A549 (cell line): Measurements from ENCODE around the gene GPATCH4. TPM values are rescaled to one million over a fixed set of nuclear protein-coding genes. Genes with fewer than 3 reads are reported as not detected.

Experiments
- ATAC-seq, 2 experiments: fragments of 200-7000 bp in 1 of 2; fragments of >200 bp in 1 of 2; cut with Nextera tagmentation in 1 of 2; cut with Tn5 transposase in 1 of 2; 3 replicates each; pipeline versions ENCODE4 v1.8.0 to v1.9.1; 2018 to 2020; ENCODE audit warnings: mild to moderate bottlenecking in 1 of 2, moderate library complexity in 1 of 2
- CTCF ChIA-PET: fragments of 300-600 bp; sonication (Branson Sonifier 250); formaldehyde crosslinking; extraction: SDS; loops from one replicate; lab custom pipeline; 2021; ENCODE audit warnings: antibody characterized with exemption, inconsistent platforms; lab: Yijun Ruan, JAX
- POLR2A ChIA-PET: fragments of 350-600 bp; formaldehyde crosslinking; extraction: SDS; loops from one replicate; lab custom pipeline; 2021; ENCODE audit warnings: antibody characterized with exemption, inconsistent platforms; lab: Yijun Ruan, JAX
- DNase-seq, 2 experiments: peaks; one replicate each; pipeline versions ENCODE4 v3.0.0 to v3.0.0-alpha.2; 2011 to 2016; ENCODE audit warnings: low read depth in 1 of 2, low spot score in 1 of 2
- FAIRE-seq: peaks from 2 replicates; lab custom pipeline; 2011; peaks lifted over from hg19 to GRCh38; lab: Jason Lieb, UNC
- H3K27ac ChIP-seq, 2 experiments: fragments of >200 bp; sonication (Bioruptor Twin); formaldehyde crosslinking; 3 replicates each; pipeline ENCODE4 v1.5.1; 2016 to 2017
- H3K4me1 ChIP-seq: fragments of >200 bp; sonication (Bioruptor Twin); formaldehyde crosslinking; 3 replicates; pipeline ENCODE4 v1.6.1; 2016
- H3K4me2 ChIP-seq: fragments of >200 bp; sonication (Bioruptor Twin); formaldehyde crosslinking; 3 replicates; pipeline ENCODE4 v1.6.1; 2016
- H3K4me3 ChIP-seq: fragments of >200 bp; sonication (Bioruptor Twin); formaldehyde crosslinking; 3 replicates; pipeline ENCODE4 v1.5.1; 2016
- H3K9me3 ChIP-seq: fragments of >200 bp; sonication (Bioruptor Twin); formaldehyde crosslinking; 3 replicates; pipeline ENCODE4 v1.6.1; 2016
- CEBPB ChIP-seq, 2 experiments: fragments of >200 bp in 1 of 2; sonication (Bioruptor Twin) in 1 of 2; formaldehyde crosslinking in 1 of 2; IDR thresholded peaks; 2 replicates each; pipeline ENCODE4 v1.6.1; 2012 to 2016
- CTCF ChIP-seq: fragments of >200 bp; sonication (Bioruptor Twin); formaldehyde crosslinking; IDR thresholded peaks from 3 replicates; pipeline ENCODE4 v1.5.1; 2016
- EHMT2 ChIP-seq: fragments of 200-600 bp; sonication (generic); IDR thresholded peaks from 2 replicates; pipeline ENCODE4 v1.6.1; 2016; ENCODE audit warnings: antibody characterized with exemption, low read depth, mild to moderate bottlenecking, moderate library complexity
- ESRRA ChIP-seq: fragments of 150-350 bp; IDR thresholded peaks from 2 replicates; pipeline ENCODE4 v1.6.1; 2014; ENCODE audit warnings: mild to moderate bottlenecking, low read length, borderline replicate concordance
- GATA3 ChIP-seq: IDR thresholded peaks from 2 replicates; pipeline ENCODE4 v1.6.1; 2012; ENCODE audit warnings: borderline replicate concordance
- HEYL ChIP-seq: fragments of 250-450 bp; sonication (Bioruptor Pico); IDR thresholded peaks from 2 replicates; pipeline ENCODE4 v1.8.0; 2021; ENCODE audit warnings: mild to moderate bottlenecking, moderate library complexity
- HOXA7 ChIP-seq: fragments of 250-450 bp; sonication (Bioruptor Pico); IDR thresholded peaks from 2 replicates; pipeline ENCODE4 v1.5.0; 2020; ENCODE audit warnings: mild to moderate bottlenecking, moderate library complexity
- HOXB13 ChIP-seq: fragments of 250-450 bp; sonication (Bioruptor Pico); IDR thresholded peaks from 2 replicates; pipeline ENCODE4 v1.5.0; 2020; ENCODE audit warnings: low read depth, mild to moderate bottlenecking, moderate library complexity
- MAFK ChIP-seq: fragments of 450-650 bp; IDR thresholded peaks from 2 replicates; pipeline ENCODE4 v1.6.1; 2014; ENCODE audit not compliant: partially characterized antibody
- NFE2L2 ChIP-seq: fragments of 150-350 bp; conservative IDR thresholded peaks from 2 replicates; pipeline ENCODE4 v1.6.1; 2014; ENCODE audit warnings: low read length
- NR3C1 ChIP-seq: fragments of >200 bp; sonication (Bioruptor Twin); formaldehyde crosslinking; IDR thresholded peaks from 3 replicates; pipeline ENCODE4 v1.6.1; 2017
- PHF8 ChIP-seq: fragments of 200-600 bp; sonication (generic); IDR thresholded peaks from 2 replicates; pipeline ENCODE4 v1.6.1; 2016; ENCODE audit warnings: low read depth, mild to moderate bottlenecking, antibody characterized with exemption, moderate library complexity, borderline replicate concordance
- POLR2A ChIP-seq: IDR thresholded peaks from 2 replicates; pipeline ENCODE4 v1.6.1; 2012; ENCODE audit warnings: mild to moderate bottlenecking, low read length
- RAD21 ChIP-seq, 2 experiments: fragments of >200 bp in 1 of 2; sonication (Bioruptor Twin) in 1 of 2; formaldehyde crosslinking in 1 of 2; IDR thresholded peaks in 1 of 2; conservative IDR thresholded peaks in 1 of 2; 2 replicates in 1 of 2; 3 replicates in 1 of 2; pipeline ENCODE4 v1.6.1; 2012 to 2018; ENCODE audit warnings: inconsistent platforms in 1 of 2
- RCOR1 ChIP-seq: fragments of 150-350 bp; IDR thresholded peaks from 2 replicates; pipeline ENCODE4 v1.6.1; 2014; ENCODE audit warnings: antibody characterized with exemption, low read length, low read depth
- SREBF2 ChIP-seq: fragments of 450-650 bp; IDR thresholded peaks from 2 replicates; pipeline ENCODE4 v1.6.1; 2014; ENCODE audit warnings: mild to moderate bottlenecking, moderate library complexity
- ZFP36 ChIP-seq: fragments of 450-650 bp; IDR thresholded peaks from 2 replicates; pipeline ENCODE4 v1.6.1; 2014; ENCODE audit warnings: borderline replicate concordance; ENCODE audit not compliant: partially characterized antibody
- ZNF302 ChIP-seq: fragments of 250-450 bp; sonication (Bioruptor Pico); IDR thresholded peaks from 2 replicates; pipeline ENCODE4 v1.9.0; 2021; ENCODE audit warnings: inconsistent platforms, mild to moderate bottlenecking, moderate library complexity
- WGBS: methylation state at CpG from one replicate; pipeline ENCODE4 v1.1.6; 2017; ENCODE audit errors: missing lambda C conversion rate; 5-methylcytosine and 5-hydroxymethylcytosine counted together
- polyA plus RNA-seq, 4 experiments: library from polyadenylated mRNA; depleted of rRNA in 3 of 4; stranded (reverse); fragments of >200 nt; fragmentation: RNase III in 1 of 4; extraction: RNeasy Plus Mini Kit Qiagen cat#74134 plus additional on column Dnase treatment in 1 of 4; gene quantifications; 2 replicates in 3 of 4; 3 replicates in 1 of 4; pipeline ENCODE4 v1.2.3, GENCODE V29; 2011 to 2017
- TF ChIP-seq, protein P1 (sequence below): fragments of >200 bp; sonication (Bioruptor Twin); formaldehyde crosslinking; IDR thresholded peaks from 3 replicates; pipeline ENCODE4 v1.6.1; 2016
- TF ChIP-seq, protein P2 (sequence below): fragments of 150-350 bp; IDR thresholded peaks from 2 replicates; pipeline ENCODE4 v1.6.1; 2014; ENCODE audit warnings: low read depth, mild to moderate bottlenecking, low read length
- TF ChIP-seq, protein P3 (sequence below): fragments of 450-650 bp; IDR thresholded peaks from 2 replicates; pipeline ENCODE4 v1.6.1; 2014; ENCODE audit warnings: antibody characterized with exemption
- TF ChIP-seq, protein P4 (sequence below): IDR thresholded peaks from 2 replicates; pipeline ENCODE4 v1.6.1; 2012

The GPATCH4 gene
- polyA plus RNA-seq, 2 of the 4 experiments (the other 2 are of a cell fraction), result 68.1 to 85.2 TPM

DNA sequence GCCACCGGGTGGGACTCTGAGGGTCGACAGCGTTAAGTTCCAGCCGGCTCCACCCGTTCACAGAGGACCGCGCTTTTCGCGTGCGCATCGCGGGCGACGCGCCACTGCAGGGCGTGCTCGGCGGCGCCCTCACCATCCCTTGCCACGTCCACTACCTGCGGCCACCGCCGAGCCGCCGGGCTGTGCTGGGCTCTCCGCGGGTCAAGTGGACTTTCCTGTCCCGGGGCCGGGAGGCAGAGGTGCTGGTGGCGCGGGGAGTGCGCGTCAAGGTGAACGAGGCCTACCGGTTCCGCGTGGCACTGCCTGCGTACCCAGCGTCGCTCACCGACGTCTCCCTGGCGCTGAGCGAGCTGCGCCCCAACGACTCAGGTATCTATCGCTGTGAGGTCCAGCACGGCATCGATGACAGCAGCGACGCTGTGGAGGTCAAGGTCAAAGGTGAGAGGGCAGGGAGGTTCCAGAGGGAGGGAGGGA is 45.5 kb upstream of the GPATCH4 start:
- H3K4me1 ChIP-seq, result no peaks in the 10 kb centered on the region

DNA sequence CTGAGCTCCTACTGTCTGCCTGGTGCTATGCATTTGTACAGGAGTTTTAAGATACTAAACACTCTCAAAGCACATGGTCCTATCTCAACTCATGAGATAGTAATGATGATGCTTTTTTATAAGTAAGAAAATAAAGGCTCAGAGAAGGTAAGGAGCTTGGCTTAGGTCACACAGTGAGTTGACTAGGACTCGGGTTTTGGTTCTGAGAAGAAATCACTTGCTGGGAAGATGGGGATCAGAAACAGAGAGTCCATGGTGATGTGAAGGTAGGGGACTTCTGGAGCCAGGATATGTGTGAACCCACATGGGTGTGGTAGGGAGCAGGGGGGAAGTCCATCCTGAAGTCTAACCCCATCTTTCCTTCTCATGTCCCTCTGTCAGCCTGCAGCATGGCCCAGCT is 44.4 kb upstream of the GPATCH4 start:
- H3K27ac ChIP-seq, result no peak overlapping the region
- WGBS, result 91% methylated on average over 1 of the region's 1 CpG
- TF ChIP-seq ESRRA, result no peak
- TF ChIP-seq HEYL (CRISPR knock-in tag), result no peak
- TF ChIP-seq SREBF2, result no peak
- peak; percentile 19 for TF ChIP-seq ZFP36
- H3K9me3 ChIP-seq, result no peaks in the 10 kb centered on the region
- H3K4me1 ChIP-seq, result no peaks in the 10 kb centered on the region
- ChIA-PET POLR2A (no interaction called here), CTCF (interaction anchor here (0.8 to 17.8 kb wide), 7 partner anchors 10 to 260 kb away, joined by 3 to 323 read pairs (median 5); partner anchors contain the start of gene HAPLN2)
- DNase-seq (no peak), FAIRE-seq (no peak), ATAC-seq (no peak)
- no peak overlapping the region for H3K4me2 ChIP-seq
- H3K4me3 ChIP-seq, result no peak overlapping the region

More for the DNA sequence above, 45.5 kb upstream of the GPATCH4 start:
- ATAC-seq (no peak), DNase-seq (no peak), FAIRE-seq (no peak)
- WGBS, result 96% methylated on average over 40 of the region's 51 CpGs
- ChIA-PET CTCF (interaction anchor here (0.5 to 17.8 kb wide), 5 partner anchors 12 to 140 kb away, joined by 3 to 323 read pairs (median 38); partner anchors contain the start of genes HAPLN2 and NES), POLR2A (no interaction called here)
- Histone ChIP-seq H3K4me2 (no peak overlapping the region), H3K9me3 (no peaks in the 10 kb centered on the region)
- TF ChIP-seq, protein P1, sequence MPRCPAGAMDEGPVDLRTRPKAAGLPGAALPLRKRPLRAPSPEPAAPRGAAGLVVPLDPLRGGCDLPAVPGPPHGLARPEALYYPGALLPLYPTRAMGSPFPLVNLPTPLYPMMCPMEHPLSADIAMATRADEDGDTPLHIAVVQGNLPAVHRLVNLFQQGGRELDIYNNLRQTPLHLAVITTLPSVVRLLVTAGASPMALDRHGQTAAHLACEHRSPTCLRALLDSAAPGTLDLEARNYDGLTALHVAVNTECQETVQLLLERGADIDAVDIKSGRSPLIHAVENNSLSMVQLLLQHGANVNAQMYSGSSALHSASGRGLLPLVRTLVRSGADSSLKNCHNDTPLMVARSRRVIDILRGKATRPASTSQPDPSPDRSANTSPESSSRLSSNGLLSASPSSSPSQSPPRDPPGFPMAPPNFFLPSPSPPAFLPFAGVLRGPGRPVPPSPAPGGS, result no peak
- TF ChIP-seq GATA3, result no peak
- TF ChIP-seq RAD21 (conservative IDR thresholded peaks at IDR 0.05 in 1 of 2, IDR thresholded peaks at IDR 0.05 in 1 of 2), result no peak
- TF ChIP-seq EHMT2, result no peak
- TF ChIP-seq, protein P2, sequence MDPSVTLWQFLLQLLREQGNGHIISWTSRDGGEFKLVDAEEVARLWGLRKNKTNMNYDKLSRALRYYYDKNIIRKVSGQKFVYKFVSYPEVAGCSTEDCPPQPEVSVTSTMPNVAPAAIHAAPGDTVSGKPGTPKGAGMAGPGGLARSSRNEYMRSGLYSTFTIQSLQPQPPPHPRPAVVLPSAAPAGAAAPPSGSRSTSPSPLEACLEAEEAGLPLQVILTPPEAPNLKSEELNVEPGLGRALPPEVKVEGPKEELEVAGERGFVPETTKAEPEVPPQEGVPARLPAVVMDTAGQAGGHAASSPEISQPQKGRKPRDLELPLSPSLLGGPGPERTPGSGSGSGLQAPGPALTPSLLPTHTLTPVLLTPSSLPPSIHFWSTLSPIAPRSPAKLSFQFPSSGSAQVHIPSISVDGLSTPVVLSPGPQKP, result no peak
- TF ChIP-seq MAFK, result no peak
- no peak for TF ChIP-seq POLR2A
- TF ChIP-seq, protein P3, sequence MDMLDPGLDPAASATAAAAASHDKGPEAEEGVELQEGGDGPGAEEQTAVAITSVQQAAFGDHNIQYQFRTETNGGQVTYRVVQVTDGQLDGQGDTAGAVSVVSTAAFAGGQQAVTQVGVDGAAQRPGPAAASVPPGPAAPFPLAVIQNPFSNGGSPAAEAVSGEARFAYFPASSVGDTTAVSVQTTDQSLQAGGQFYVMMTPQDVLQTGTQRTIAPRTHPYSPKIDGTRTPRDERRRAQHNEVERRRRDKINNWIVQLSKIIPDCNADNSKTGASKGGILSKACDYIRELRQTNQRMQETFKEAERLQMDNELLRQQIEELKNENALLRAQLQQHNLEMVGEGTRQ, result no peak
- no peak for TF ChIP-seq HEYL (CRISPR knock-in tag)
- no peak for TF ChIP-seq RCOR1
- TF ChIP-seq CTCF, result no peak
- TF ChIP-seq NR3C1, result no peak
- no peak for TF ChIP-seq HOXA7 (CRISPR knock-in tag)
- no peak for TF ChIP-seq ESRRA
- TF ChIP-seq CEBPB (IDR thresholded peaks at IDR 0.05), result no peak
- TF ChIP-seq PHF8, result no peak
- TF ChIP-seq HOXB13 (CRISPR knock-in tag), result no peak
- TF ChIP-seq NFE2L2, result no peak
- no peak for TF ChIP-seq ZNF302
- TF ChIP-seq, protein P4, sequence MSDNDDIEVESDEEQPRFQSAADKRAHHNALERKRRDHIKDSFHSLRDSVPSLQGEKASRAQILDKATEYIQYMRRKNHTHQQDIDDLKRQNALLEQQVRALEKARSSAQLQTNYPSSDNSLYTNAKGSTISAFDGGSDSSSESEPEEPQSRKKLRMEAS, result no peak
- TF ChIP-seq, all 56 proteins: peak for 0
- no peak overlapping the region for H3K27ac ChIP-seq
- H3K4me3 ChIP-seq, result no peak overlapping the region
